HG02884 (cell line): Measurements from ENCODE around the gene NAT16.
"Not testable (repeated sequence)": the region's sequence is repeated elsewhere in the genome, so short reads cannot be mapped to it uniquely, and the experiment has no call there.

Experiments used
- ATAC-seq: cut with Tn5 transposase; IDR thresholded peaks from one replicate; pipeline ENCODE4 v1.9.1; 2021; ENCODE audit warnings: mild to moderate bottlenecking, moderate library complexity; ENCODE audit not compliant: unreplicated experiment

NAT16 gene

GRCh38 chr7:101161692-101162471 lies 18.2 kb downstream of the NAT16 start:
- ATAC-seq: no peak

GRCh38 chr7:101160910-101161309 lies 19.2 kb downstream of the NAT16 start:
- ATAC-seq: no peak

- ATAC-seq: no peak
Observed at GRCh38 chr7:101159696-101160674, 20.1 kb downstream of the NAT16 start.

- no peak for ATAC-seq
Observed at GRCh38 chr7:101156866-101157589, 23.1 kb downstream of the NAT16 start.

- ATAC-seq: no peak
Observed at GRCh38 chr7:101156277-101156676, 23.8 kb downstream of the NAT16 start.

GRCh38 chr7:101155303-101155702 lies 24.8 kb downstream of the NAT16 start:
- no peak for ATAC-seq

- ATAC-seq: peak; percentile 15
Observed at GRCh38 chr7:101154693-101155102, 25.4 kb downstream of the NAT16 start.

GRCh38 chr7:101153969-101154692 lies 26.0 kb downstream of the NAT16 start, which contains the start of gene AP1S1:
TSS of gene AP1S1 (plus strand) at chr7:101154476. CDS start at chr7:101154515, 39 bp downstream.
- ATAC-seq: peak; percentile 84

GRCh38 chr7:101151908-101152651 lies 28.0 kb downstream of the NAT16 start:
- ATAC-seq: no peak

- no peak for ATAC-seq
Observed at GRCh38 chr7:101140746-101141382, 39.2 kb downstream of the NAT16 start.

- no peak for ATAC-seq
Observed at GRCh38 chr7:101140339-101140699, 39.8 kb downstream of the NAT16 start.

- ATAC-seq: no peak
Observed at GRCh38 chr7:101138213-101138870, 41.8 kb downstream of the NAT16 start.

GRCh38 chr7:101137651-101138212 lies 42.4 kb downstream of the NAT16 start:
- ATAC-seq: no peak

GRCh38 chr7:101134399-101134980 lies 45.6 kb downstream of the NAT16 start:
- ATAC-seq: no peak

- no peak for ATAC-seq
Observed at GRCh38 chr7:101133621-101134398, 46.3 kb downstream of the NAT16 start.

- ATAC-seq: not testable (repeated sequence)
Observed at GRCh38 chr7:101132626-101133600, 47.2 kb downstream of the NAT16 start.
